ENCODE measurements around the gene SLCO3A1.

Gene SLCO3A1

DNA sequence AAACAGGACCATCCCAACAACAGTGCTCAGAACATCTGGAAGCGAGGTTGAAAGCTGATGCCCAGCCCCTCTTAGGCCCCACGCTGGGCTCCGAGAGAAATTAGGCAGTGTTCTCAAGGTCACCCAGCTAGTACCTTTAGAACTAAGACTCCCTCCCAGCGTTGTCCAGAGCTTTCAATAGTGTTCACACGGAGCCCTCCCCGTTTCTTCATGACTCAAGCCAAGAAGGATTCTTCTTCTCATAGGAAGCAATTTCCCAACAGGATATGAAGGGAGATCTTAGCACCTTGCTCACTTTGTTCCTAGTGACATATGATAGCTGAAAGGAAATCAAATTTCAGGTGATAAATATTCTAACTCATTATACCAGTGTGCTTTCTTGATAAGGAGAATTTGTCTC is 296.0 kb downstream of the SLCO3A1 start:
- ChIA-PET POLR2A (no interaction called here), CTCF (interaction anchor here (0.9 to 1.6 kb wide), 2 partner anchors 9 to 565 kb away, joined by 3 read pairs; no protein-coding TSS in a partner anchor)
- TF ChIP-seq, protein P1, sequence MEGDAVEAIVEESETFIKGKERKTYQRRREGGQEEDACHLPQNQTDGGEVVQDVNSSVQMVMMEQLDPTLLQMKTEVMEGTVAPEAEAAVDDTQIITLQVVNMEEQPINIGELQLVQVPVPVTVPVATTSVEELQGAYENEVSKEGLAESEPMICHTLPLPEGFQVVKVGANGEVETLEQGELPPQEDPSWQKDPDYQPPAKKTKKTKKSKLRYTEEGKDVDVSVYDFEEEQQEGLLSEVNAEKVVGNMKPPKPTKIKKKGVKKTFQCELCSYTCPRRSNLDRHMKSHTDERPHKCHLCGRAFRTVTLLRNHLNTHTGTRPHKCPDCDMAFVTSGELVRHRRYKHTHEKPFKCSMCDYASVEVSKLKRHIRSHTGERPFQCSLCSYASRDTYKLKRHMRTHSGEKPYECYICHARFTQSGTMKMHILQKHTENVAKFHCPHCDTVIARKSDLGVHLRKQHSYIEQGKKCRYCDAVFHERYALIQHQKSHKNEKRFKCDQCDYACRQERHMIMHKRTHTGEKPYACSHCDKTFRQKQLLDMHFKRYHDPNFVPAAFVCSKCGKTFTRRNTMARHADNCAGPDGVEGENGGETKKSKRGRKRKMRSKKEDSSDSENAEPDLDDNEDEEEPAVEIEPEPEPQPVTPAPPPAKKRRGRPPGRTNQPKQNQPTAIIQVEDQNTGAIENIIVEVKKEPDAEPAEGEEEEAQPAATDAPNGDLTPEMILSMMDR (IDR thresholded peaks at IDR 0.05; ENCODE audit: insufficient read depth, low read length, missing control alignments), result no peak
- H3K4me3 ChIP-seq (ENCODE audit: low read depth, low read length), result no peak overlapping the region
- DNase-seq (ENCODE audit: low read depth, low spot score), result no peak

DNA sequence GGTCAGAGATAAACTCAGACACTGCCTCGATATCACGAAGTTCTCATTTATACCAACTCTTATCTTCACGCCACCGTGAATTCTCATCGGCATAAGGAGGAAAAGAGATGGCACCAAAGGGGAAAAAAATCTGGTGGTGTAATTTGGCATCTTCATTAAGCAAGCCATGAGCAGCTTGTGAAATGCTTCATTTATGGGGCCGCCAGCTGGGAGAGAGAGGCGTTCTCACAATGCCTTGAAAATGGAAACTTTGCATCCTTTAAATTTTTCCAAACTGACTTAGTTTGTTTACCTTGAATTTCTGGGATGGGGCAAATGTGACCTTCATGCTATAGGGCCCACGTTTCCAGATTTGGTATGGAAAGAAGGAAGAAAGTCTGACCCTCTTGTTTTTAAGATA is 297.7 kb downstream of the SLCO3A1 start:
- no peak for DNase-seq (ENCODE audit: low read depth, low spot score)
- POLR2A ChIA-PET, result no interaction called here
- TF ChIP-seq, protein P1 (IDR thresholded peaks at IDR 0.05; ENCODE audit: insufficient read depth, low read length, missing control alignments), result no peak
- H3K4me3 ChIP-seq (ENCODE audit: low read depth, low read length), result no peak overlapping the region
- CTCF ChIA-PET, result no interaction called here

DNA sequence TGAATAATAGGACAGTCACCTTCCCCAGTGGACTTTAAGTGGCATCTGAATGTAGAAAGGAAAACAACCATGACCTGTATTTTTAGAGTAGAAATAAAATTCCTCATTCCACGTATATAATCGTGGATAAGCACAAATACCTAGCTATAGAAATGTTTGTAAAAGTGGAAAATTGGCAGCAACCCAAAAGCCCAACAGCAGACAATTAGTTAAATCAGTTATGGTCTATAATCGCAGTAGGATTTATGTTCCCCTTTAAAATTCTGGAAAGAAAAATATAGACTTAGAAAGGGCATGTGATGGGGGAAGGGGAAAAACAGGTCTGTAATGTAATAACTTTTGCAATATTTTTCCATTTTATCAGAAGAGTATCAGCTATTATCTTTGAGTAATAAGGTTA is 298.2 kb downstream of the SLCO3A1 start:
- ChIA-PET CTCF (no interaction called here), POLR2A (no interaction called here)
- TF ChIP-seq, protein P1 (IDR thresholded peaks at IDR 0.05; ENCODE audit: insufficient read depth, low read length, missing control alignments), result no peak
- no peak for DNase-seq (ENCODE audit: low read depth, low spot score)
- H3K4me3 ChIP-seq (ENCODE audit: low read depth, low read length), result no peak overlapping the region

DNA sequence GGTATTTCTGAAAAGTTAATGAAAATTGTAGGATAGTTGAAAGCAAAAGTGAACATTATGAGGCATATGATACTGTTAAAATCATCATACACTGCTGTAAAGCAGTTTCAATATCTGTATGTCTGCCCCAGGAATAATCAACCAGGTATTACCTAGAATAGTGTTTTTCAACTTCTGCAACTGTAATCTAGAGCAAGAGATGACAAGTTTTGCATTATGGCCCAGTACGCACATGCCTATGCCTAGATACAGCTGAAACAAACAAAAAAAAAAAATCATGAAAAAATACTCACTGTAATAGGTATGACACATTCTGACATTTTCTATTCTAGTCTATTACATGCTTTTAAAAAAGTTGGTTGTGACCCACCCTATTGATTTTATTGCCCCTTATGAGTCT is 299.5 kb downstream of the SLCO3A1 start:
- TF ChIP-seq, protein P1 (IDR thresholded peaks at IDR 0.05; ENCODE audit: insufficient read depth, low read length, missing control alignments), result no peak
- no peak overlapping the region for H3K4me3 ChIP-seq (ENCODE audit: low read depth, low read length)
- no peak for DNase-seq (ENCODE audit: low read depth, low spot score)
- CTCF ChIA-PET, result no interaction called here
- POLR2A ChIA-PET, result no interaction called here

DNA sequence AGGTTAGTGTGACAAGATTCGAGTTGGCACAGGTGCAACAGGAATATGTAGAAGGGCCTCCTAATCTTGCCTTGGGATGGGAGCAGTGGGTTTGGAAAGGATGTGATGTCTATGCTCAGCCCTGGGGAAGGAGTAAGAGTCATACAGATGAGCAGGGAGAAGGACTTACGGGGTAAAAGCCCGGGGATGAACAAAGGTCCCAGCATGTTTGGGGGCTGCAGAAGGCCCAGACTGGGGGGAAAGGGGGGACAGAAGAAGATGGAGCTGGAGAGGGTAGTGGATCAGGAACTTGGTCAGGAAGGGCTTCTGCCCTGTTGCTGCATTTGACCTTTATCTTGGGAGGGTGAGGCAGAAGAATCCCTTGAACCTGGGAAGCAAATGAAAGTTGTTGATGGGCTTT is 300.1 kb downstream of the SLCO3A1 start:
- ChIA-PET POLR2A (no interaction called here), CTCF (no interaction called here)
- no peak for DNase-seq (ENCODE audit: low read depth, low spot score)
- H3K4me3 ChIP-seq (ENCODE audit: low read depth, low read length), result no peak overlapping the region
- TF ChIP-seq, protein P1 (IDR thresholded peaks at IDR 0.05; ENCODE audit: insufficient read depth, low read length, missing control alignments), result no peak

DNA sequence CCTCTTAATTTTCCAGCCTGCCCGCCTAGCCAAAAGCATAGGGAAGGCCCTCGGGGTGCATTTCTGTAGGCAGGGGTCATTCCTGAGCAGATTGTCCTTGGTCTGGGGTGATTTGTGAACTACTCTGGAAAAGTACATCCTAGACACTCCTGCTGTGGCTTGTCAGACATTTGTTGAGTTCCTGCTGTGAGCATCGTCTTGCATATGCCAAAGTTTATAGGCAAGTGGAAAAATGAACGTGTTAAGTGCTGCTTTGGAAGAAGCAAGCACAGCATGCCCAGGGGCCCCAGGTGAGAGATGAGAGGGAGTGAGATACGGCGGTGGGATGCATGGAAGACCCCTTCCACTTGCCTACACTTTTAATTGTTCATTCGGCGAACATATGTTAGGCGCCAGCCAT is 302.4 kb downstream of the SLCO3A1 start:
- ChIA-PET POLR2A (no interaction called here), CTCF (no interaction called here)
- no peak overlapping the region for H3K4me3 ChIP-seq (ENCODE audit: low read depth, low read length)
- no peak for DNase-seq (ENCODE audit: low read depth, low spot score)
- TF ChIP-seq, protein P1 (IDR thresholded peaks at IDR 0.05; ENCODE audit: insufficient read depth, low read length, missing control alignments), result no peak

Measured in AG04449 (cell line).